Activated CD4-positive, alpha-beta T cell treated with anti-CD3 and anti-CD28 coated beads for 24 hours (primary cell): Measurements from ENCODE around the gene TRIM38.

Experiments used
- DNase-seq, 2 donors: peaks; one replicate each; pipeline ENCODE4 v3.0.0-alpha.2; 2020; ENCODE audit warnings: low read depth in 2 of 2

Gene TRIM38

DNA sequence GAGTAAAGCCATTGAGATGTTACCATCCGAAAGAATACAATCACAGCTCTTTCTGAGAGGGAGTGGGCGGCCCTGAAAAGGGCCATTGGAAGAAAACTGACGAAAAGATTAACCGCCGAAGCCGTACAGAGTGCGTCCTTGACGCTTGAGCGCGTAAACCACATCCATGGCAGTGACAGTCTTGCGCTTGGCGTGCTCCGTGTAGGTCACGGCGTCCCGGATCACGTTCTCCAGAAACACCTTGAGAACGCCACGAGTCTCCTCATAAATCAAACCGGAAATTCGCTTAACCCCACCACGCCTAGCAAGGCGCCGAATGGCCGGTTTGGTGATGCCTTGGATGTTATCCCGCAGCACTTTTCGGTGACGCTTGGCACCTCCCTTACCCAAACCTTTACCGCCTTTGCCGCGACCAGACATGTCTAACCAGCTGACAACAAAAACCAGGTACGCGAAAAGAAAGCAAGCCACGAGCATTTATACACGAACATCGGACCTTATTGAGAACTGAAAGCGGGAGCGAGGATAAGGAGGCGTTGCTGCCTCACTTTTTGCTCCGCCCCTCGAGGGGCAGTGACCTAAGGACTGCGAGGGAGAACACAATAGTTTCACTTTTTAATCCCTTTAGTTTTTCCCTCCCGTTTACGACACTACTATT, 64.4 kb downstream of the TRIM38 start:
- DNase-seq, result peak; percentile 85 to 92

DNA sequence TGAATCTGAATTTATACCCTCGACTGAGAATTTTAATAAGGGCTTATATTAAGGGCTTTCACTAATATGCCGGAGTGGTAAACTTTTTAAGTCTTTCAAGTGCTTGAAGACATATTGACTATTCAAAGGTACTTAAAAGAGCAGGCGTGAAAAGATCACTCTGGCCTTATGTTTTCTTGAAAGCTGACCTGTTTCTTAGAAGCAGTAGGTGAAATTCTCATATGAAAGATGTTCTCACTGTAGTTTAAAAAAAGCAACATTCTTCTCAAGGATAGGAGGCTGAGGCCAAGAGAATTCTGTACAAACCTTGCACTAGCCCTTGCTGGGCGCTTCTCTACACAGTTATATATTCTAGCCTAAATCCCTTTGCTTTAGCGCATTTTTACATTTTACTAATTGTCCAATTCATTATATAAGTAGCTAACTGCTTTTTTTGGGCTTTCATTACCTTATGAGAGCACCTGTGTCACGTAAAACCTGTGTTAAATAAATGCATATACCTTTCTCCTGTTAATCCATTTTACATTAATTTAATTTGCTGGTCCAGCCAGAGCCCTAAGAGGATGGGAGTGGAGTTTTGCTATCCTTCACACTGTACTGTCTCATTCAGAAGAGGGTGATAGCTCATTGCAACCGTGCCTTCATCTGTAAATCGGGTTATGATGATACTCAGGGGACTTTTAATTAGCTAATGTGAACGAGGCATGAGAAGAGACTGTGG, 65.0 kb downstream of the TRIM38 start:
- no peak for DNase-seq

DNA sequence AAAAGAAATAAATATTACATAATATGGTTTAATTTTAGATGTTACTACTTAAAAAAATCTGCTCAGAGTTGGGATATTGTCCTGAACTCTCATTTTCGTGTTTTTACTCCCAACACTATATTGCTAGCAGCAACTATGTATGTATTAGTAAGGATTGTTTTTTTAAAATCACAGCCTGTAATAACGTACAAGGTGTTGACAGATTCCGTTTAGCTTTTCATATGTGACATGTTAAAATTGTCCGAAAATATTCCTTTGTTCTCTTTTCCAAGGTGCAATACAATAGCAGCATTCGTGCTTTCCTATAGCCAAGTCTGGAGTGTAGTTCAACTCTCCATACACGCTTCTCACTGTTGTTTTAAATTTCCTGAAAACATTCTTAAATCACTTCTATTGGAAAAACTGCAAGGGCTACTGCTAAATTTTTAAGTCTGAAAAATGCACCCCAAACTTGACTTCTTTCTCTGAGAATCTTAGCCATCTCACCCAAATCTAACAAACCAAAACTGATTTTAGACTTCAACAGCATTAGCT, 65.7 kb downstream of the TRIM38 start:
- no peak for DNase-seq

DNA sequence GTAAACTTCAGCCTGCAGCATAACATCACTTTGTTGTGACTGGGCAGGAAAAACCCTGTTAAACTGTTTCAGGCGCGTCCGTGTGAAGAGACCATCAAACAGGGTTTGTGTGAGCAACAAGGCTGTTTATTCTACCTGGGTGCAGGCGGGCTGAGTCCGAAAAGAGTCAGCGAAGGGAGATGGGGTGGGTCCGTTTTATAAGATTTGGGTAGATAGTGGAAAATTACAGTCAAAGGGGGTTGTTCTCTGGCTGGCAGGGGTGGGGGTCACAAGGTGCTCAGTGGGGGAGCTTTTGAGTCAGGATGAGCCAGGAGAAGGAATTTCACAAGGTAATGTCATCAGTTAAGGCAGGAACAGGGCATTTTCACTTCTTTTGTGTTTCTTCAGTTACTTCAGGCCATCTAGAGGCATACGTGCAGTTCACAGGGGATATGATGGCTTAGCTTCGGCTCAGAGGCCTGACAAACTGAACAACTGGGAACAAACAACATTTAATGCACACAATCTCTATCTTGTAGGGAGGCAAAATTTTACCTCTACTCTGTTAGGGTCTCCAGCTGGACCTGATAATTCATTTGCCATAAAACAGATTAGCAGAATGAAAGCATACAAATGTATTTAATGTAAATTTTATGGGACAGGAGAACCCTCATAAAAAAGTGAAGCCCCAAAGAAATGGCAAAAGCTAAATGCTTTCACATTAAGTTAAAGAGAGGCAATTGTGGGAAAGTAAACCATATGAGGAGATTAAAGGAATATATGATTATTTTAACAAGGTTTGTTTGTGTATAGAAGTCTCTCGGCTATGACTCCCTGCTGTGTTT, 66.4 kb downstream of the TRIM38 start:
- DNase-seq, result no peak

DNA sequence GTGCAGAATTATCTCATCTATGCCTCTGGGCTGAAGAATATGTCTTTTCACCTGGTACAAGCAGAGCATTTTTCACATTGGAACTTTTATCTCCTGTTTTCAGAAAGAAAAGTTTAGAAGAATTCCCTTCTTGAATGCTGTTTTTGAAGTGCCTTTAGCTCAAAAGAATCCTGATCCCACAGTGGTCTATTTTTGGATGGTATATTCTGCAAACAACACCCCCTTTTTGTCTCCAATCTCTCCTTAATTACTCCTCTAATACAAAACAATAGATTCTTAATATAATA, 66.9 kb downstream of the TRIM38 start:
- no peak for DNase-seq

DNA sequence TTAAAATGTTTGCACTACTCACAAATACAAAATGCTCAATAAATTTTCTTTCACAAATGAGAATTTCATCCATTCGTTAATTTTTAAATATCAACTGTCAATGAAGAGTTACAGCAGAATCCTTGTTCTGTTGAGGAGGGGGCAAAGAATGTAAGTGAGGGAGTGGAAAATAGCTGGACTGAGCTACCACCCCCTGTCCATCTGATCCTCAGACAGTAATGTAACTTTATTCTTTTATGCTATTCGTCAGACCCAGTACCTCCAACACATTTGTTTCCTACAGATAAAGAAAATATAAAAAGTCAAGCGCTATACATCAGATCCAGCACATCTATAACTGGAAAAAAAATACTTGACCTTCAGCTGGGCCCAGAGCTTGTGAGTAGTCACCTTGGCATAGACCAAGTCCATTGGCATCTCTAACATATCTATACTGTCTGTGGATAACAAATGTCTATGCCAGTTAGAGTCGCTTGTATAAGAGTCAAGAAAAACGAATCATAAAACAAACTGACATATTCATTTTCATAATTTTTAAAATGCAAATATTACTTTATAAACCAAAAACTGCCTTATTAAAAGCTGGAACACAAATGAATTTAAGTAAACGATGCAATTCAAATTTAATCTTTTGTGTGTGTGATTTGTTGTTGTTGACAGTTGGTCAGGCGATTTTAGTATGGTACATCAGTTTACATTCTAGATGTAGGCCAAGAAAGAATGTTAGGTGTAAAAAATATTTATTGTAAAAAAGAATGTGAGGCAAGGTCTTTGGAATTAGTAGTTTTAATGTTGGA, 67.5 kb downstream of the TRIM38 start:
- no peak for DNase-seq

DNA sequence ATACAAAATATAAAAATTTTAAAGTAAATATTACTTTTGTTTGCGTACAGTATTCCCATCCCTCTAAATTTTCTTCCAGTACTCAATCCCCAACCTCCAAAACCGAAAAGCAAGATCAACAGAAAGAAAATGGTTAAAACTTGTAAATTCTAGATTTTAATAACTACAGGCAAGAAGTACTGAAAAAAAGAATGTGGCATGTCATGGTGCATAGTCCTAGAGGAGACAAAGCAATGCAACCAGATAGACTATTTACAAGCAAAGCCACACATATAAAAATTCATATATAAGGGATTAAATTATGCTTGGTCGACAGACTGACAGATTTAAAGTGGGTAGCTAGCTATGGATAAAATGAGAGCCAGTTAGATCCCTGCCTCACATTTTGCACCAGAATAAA, 68.1 kb downstream of the TRIM38 start:
- DNase-seq, result no peak

DNA sequence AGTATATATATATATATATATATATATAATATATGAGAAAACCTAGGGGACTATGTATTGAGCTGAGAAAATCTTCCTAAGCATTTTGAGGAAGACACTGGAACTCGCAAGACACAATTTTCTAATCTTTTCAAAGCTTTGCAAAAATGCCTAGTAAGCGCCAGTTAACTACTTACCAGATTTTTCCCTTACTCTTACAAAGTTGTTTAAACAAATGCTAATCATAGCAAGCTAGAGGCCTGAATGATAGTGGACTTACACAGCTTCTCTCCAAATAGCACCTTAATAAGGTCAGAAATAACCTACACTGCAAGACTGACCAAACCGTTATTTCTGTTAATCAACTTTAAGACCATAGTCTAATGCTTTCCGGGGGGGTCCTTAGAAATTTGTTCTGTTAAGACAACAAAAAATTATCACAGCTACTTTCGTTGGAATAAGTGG, 68.6 kb downstream of the TRIM38 start:
- DNase-seq, result no peak

DNA sequence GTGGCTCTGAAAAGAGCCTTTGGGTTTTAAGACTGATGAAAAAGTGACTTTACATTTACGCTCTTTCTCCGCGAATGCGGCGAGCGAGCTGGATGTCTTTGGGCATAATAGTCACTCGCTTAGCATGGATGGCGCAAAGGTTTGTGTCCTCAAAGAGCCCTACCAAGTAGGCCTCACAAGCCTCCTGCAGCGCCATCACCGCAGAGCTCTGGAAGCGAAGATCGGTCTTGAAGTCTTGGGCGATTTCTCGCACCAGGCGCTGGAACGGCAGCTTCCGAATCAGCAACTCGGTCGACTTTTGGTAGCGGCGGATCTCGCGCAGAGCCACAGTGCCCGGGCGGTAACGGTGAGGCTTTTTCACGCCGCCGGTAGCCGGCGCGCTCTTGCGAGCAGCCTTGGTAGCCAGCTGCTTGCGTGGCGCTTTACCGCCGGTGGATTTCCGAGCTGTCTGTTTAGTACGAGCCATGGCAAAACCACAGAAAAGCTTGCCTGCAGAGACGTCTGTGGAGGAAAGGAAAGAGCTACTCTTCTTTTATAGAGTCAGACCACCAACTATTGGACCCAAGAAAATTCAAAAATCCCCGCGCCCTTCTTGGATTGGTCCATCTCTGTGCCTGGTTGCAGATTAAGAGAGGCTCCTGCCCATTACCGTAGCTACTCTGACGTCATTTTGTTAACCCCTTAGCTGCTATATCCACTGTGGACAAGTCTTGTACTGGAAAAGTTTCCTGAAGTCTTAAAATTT, 69.2 kb downstream of the TRIM38 start:
- DNase-seq, result peak in 1 of 2 donors; percentile 59

DNA sequence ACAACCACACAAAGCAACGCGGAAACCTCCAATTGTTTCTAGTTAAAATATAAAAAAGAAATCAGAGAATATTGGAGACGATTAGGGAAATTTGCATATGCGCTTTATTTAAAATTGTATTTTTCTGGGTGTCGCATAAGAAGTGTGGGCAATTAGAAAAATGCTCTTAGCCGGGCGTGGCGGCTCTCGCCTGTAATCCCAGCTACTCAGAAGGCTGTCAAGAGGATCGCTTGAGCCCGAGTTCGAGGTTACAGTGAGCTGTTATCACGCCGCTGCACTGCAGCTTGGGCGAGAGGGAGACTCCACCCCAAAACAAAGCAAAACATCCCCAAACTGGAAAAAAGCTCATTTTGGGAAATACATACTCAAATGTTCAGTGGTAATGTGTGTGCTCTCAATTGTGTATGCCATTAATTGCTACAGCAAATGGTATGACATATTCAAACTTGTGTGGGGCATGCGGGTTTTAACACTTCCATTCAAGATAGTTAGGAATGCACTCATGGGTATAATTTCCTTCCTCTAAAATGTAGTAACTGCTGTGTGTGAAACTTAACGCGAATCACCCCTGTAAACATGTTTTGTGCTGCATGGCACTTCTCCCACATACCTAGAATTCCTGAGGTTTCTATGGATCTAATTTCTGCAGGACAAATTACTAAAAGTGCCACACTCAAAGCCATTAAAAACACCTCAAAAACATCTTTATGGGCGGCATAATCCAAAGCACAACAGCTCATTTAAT, 69.9 kb downstream of the TRIM38 start:
- no peak for DNase-seq

DNA sequence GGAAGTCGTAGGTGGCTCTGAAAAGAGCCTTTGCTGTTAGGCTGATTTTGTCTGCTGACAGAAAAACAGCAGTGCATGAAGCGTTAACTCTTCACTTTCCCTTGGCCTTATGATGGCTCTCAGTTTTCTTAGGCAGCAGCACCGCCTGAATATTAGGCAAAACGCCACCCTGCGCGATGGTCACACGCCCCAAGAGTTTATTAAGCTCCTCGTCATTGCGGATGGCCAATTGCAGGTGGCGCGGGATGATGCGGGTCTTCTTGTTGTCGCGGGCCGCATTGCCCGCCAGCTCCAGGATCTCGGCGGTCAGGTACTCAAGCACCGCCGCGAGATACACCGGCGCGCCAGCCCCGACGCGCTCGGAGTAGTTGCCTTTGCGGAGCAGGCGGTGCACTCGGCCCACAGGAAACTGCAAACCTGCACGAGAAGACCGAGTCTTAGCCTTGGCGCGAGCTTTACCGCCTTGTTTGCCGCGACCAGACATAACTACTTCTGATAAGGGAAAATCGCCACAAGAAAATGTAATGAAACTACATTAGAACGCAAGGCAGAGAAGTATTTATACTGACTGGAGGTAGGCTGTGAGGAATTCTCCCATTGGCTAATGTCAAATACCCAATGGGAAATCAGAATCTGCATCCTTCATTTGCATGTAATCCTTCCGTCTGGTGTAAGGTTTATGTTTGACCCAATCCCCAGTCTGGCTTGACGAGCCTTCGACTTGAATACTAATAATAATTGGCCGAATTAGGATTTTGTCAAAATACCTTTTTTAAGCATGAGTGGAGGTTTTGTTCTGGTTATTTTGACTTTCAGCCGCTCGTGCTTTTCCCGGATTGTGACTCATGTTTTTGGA, 70.7 kb downstream of the TRIM38 start:
- no peak for DNase-seq

DNA sequence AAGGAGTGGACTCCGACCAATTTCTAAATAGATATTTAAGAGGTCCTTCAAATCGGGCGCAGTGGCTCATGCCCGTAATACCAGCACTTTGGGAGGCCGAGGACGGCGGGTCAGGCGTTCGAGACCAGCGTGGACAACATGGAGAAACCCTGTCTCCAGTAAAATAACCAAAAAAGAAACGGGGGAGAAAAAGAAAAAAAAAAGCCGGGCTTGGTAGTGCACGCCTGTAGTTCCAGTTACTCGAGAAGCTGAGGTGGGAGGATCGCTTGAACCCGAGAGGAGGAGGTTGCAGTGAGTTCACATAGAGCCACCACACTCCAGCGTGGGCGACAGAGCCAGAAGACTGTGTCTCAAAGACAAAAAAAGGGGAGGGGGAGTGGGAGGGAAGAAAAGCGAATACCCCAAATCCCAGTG, 71.3 kb downstream of the TRIM38 start:
- no peak for DNase-seq

DNA sequence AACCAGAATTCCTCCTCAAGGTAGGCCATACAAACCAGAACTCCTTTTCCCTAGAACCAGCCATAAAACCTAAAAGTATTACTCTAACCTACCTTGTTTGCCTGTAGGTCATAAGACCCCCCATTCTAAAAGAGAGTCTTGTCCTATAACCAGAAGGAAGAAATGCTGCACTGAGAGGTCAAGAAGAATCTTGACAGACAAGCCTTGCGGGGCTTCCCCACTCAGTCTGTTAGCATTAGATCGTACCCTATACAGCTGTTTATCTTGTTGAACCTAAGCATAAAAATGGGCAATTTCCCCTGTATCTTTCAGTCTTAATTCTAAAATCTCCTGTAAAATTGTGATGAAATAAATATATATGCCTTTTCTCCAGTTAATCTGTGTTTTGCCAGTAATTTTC, 72.3 kb downstream of the TRIM38 start:
- no peak for DNase-seq
